ENCODE results near the gene LBX1.

- TF ChIP-seq POLR2A (IDR thresholded peaks at IDR 0.05) (no peak), CTCF (IDR thresholded peaks at IDR 0.05) (no peak), EP300 (IDR thresholded peaks at IDR 0.05) (no peak), POLR2AphosphoS5 (IDR thresholded peaks at IDR 0.05) (no peak)
Observed at GRCh38 chr10:101262147-101262546, 32.9 kb upstream of the LBX1 start.
